ENCODE measurements around the gene LRP2.

DNA sequence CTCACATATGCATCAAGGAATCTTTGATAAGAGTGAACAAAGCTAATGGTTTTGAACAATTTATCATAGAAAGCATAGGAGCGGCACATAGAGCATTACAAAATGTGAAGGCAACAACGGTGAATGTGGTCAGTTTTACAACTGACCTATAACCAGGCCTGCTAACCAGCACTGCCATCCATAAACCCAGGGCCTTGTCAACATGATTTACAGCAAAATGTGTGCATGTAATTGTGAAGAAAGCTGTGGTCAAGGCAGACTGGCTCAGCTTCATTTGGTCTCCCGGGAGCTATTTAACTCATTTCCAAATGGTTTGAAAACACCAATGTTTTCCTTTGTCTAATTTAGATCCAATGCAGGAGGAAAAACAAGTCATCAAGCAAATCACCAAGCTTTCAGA, 173.2 kb downstream of the LRP2 start:
- TF ChIP-seq, protein P1, sequence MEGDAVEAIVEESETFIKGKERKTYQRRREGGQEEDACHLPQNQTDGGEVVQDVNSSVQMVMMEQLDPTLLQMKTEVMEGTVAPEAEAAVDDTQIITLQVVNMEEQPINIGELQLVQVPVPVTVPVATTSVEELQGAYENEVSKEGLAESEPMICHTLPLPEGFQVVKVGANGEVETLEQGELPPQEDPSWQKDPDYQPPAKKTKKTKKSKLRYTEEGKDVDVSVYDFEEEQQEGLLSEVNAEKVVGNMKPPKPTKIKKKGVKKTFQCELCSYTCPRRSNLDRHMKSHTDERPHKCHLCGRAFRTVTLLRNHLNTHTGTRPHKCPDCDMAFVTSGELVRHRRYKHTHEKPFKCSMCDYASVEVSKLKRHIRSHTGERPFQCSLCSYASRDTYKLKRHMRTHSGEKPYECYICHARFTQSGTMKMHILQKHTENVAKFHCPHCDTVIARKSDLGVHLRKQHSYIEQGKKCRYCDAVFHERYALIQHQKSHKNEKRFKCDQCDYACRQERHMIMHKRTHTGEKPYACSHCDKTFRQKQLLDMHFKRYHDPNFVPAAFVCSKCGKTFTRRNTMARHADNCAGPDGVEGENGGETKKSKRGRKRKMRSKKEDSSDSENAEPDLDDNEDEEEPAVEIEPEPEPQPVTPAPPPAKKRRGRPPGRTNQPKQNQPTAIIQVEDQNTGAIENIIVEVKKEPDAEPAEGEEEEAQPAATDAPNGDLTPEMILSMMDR (IDR thresholded peaks at IDR 0.05; ENCODE audit: insufficient read depth, low read depth, low read length): no peak
- TF ChIP-seq EZH2 (IDR thresholded peaks at IDR 0.05; ENCODE audit: insufficient read depth, low read length): no peak

Measured in astrocyte (in vitro differentiated cells and primary cell).